ENCODE data around the gene CPAMD8.
A peak's percentile ranks its signal among the peaks of the same experiment; 100 is the strongest.
"Not testable (repeated sequence)": the region's sequence is repeated elsewhere in the genome, so short reads cannot be mapped to it uniquely, and the experiment has no call there.

The CPAMD8 gene

DNA sequence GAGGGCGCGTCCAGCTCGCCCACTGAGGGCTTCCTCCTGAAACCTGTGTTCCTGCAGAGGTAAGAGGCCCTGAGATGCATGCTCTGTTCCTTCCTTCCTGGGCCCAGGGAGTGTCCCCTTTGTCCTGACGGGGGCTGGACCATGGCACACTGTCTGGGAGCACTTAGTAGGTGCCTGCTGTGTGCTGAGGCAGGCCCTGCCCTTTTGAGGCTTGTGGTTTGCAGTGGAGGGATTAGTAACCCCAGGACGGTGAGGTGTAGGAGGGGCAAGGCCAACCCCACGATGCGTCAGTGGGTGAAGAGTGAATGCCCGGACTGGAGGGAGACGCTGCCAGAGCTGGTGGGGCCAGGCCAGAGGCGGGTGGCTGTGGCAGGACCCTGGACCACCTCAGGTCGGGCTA, 149.0 kb downstream of the CPAMD8 start:
- Histone ChIP-seq H3K4me1 (peaks cover 23 to 63% (median 58%) of the 10 kb centered on the region in 10 experiments), H3K4me2 (peak overlapping the region; percentile 73 to 95 (median 89)), H3K36me3 (peaks cover 70 to 87% (median 78%) of the 10 kb centered on the region in 11 experiments), H3K27ac (peak overlapping the region in 9 of 11 experiments; percentile 29 to 91 (median 78); a peak in 18 of 22 replicates), H3K9me3 (replicated peaks in 1 of 11) (peaks cover 28 to 37% (median 31%) of the 10 kb centered on the region in 11 experiments), H4K20me1 (peaks cover 5 to 64% (median 49%) of the 10 kb centered on the region in 11 experiments; a peak in 20 of 22 replicates), H3K27me3 (peaks cover 0 to 4% (median 0%) of the 10 kb centered on the region in 11 experiments; a peak in 1 of 22 replicates), H3K4me3 (peak overlapping the region in 6 of 10 experiments; percentile 3 to 31 (median 24); a peak in 4 of 20 replicates), H3K9ac (peak overlapping the region in 8 of 11 experiments; percentile 18 to 78 (median 64); a peak in 14 of 22 replicates)
- TF ChIP-seq Cebpa-rat (IDR thresholded peaks at IDR 0.05), result no peak

DNA sequence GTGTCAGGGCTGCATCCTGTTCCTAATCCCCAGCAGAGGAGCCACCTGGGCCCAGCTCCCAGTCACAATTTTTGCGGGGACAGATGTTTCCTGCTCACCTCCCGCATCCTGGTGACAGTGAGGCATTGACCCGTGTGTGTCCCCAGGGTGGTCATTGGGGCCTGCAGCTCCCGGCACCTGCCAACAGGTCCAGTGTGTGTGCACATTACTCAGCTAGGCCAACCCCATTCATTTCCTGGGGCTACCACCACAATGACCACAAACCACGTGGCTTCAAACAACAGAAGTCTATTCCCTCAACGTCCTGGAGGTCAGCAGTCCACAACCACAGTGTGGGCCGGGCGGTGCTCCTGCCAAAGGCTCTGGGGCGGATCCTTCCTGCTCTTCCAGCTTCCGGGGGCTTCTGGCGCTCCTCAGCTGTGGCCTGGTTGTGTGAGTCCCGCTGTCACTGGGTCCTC, 149.7 kb downstream of the CPAMD8 start:
- peak overlapping the region; percentile 73 to 95 (median 89) for H3K4me2 ChIP-seq
- H3K27ac ChIP-seq, result peak overlapping the region in 9 of 11 experiments; percentile 29 to 91 (median 78); a peak in 18 of 22 replicates
- peaks cover 70 to 87% (median 78%) of the 10 kb centered on the region in 11 experiments for H3K36me3 ChIP-seq
- H3K4me1 ChIP-seq, result peaks cover 23 to 63% (median 58%) of the 10 kb centered on the region in 10 experiments
- H3K9ac ChIP-seq, result peak overlapping the region in 8 of 11 experiments; percentile 18 to 78 (median 68); a peak in 15 of 22 replicates
- H3K27me3 ChIP-seq, result peaks cover 0 to 4% (median 0%) of the 10 kb centered on the region in 11 experiments; a peak in 1 of 22 replicates
- peak overlapping the region in 7 of 10 experiments; percentile 3 to 31 (median 20); a peak in 5 of 20 replicates for H3K4me3 ChIP-seq
- H3K9me3 ChIP-seq (replicated peaks in 1 of 11), result peaks cover 22 to 31% (median 24%) of the 10 kb centered on the region in 11 experiments
- 0 out of 22 replicates have a peak, but pooled peaks of 1 of the 11 experiments have one; percentile 6 for TF ChIP-seq Cebpa-rat (IDR thresholded peaks at IDR 0.05)
- peaks cover 5 to 65% (median 49%) of the 10 kb centered on the region in 11 experiments; a peak in 20 of 22 replicates for H4K20me1 ChIP-seq

DNA sequence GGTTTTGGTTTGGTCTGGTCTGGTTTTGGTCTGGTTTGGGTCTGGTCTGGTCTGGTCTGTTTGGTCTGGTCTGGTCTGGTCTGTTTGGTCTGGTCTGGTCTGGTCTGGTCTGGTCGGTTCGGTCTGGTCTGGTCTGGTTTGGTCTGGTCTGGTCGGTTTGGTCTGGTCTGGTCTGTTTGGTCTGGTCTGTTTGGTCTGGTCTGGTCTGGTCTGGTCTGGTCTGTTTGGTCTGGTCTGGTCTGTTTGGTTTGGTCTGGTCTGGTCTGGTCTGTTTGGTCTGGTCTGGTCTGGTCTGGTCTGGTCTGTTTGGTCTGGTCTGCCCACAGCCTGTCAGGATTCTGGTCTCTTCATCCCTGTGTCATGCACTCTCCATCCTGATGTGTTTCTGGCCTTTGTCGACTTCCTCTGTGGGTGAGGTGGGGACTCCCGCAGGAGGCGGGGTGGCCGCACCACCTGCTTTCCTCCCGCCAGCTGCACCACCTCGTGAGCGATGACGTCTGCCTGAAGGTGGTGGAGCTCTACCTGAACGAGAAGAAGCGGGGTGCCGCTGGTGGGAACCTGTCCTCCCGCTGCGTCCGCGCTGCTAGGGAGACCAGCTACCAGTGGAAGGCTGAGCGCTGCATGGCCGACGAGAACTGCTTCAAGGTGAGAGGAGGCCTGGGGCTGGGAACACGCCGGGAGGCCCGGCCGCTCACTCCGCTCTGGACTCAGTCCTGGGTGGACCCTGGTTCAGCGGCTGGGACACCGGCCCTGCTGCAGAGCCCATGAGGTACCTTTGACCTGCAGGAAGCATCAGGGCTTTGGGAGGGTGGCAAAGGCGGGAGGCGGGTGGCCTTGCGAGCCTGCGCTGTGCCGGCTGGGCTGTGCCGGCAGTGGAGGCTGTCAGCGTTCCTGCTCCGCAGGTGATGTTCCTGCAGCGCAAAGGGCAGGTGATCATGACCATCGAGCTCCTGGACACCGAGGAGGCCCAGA, 150.7 kb downstream of the CPAMD8 start:
- no peak for TF ChIP-seq Cebpa-rat (IDR thresholded peaks at IDR 0.05)
- peaks cover 70 to 87% (median 79%) of the 10 kb centered on the region in 11 experiments for H3K36me3 ChIP-seq

DNA sequence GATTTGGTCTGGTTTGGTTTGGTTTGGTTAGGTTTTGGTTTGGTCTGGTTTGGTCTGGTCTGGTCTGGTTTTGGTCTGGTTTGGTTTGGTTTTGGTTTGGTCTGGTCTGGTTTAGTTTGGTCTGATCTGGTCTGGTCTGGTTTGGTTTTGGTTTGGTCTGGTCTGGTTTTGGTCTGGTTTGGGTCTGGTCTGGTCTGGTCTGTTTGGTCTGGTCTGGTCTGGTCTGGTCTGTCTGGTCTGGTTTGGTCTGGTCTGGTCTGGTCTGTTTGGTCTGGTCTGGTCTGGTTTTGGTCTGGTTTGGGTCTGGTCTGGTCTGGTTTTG, 151.7 kb downstream of the CPAMD8 start:
- Histone ChIP-seq H3K9ac (peak overlapping the region in 3 of 11 experiments; percentile 40 to 76 (median 74); a peak in 5 of 22 replicates), H3K27ac (peak overlapping the region in 9 of 11 experiments; percentile 13 to 91 (median 78); a peak in 16 of 22 replicates), H3K4me2 (peak overlapping the region in 7 of 11 experiments; percentile 79 to 95 (median 89); a peak in 11 of 22 replicates), H4K20me1 (peaks cover 5 to 82% (median 56%) of the 10 kb centered on the region in 11 experiments; a peak in 20 of 22 replicates), H3K9me3 (replicated peaks in 1 of 11) (peaks cover 2 to 11% (median 4%) of the 10 kb centered on the region in 11 experiments; a peak in 19 of 22 replicates), H3K36me3 (peaks cover 70 to 87% (median 79%) of the 10 kb centered on the region in 11 experiments), H3K4me1 (peaks cover 23 to 63% (median 58%) of the 10 kb centered on the region in 10 experiments)
- not testable (repeated sequence) for H3K27me3 ChIP-seq, H3K4me3 ChIP-seq

More for the DNA sequence above, 150.7 kb downstream of the CPAMD8 start:
- Histone ChIP-seq H4K20me1 (peaks cover 5 to 76% (median 53%) of the 10 kb centered on the region in 11 experiments; a peak in 20 of 22 replicates), H3K4me3 (peak overlapping the region in 2 of 10 experiments; percentile 20 to 27; a peak in 1 of 20 replicates), H3K27me3 (peaks cover 0 to 4% (median 0%) of the 10 kb centered on the region in 11 experiments; a peak in 1 of 22 replicates), H3K9me3 (replicated peaks in 1 of 11) (peaks cover 11 to 20% (median 14%) of the 10 kb centered on the region in 11 experiments), H3K4me2 (peak overlapping the region; percentile 73 to 95 (median 89)), H3K9ac (peak overlapping the region in 8 of 11 experiments; percentile 18 to 78 (median 68); a peak in 13 of 22 replicates), H3K4me1 (peaks cover 23 to 63% (median 58%) of the 10 kb centered on the region in 10 experiments), H3K27ac (peak overlapping the region in 9 of 11 experiments; percentile 22 to 91 (median 78); a peak in 18 of 22 replicates)

DNA sequence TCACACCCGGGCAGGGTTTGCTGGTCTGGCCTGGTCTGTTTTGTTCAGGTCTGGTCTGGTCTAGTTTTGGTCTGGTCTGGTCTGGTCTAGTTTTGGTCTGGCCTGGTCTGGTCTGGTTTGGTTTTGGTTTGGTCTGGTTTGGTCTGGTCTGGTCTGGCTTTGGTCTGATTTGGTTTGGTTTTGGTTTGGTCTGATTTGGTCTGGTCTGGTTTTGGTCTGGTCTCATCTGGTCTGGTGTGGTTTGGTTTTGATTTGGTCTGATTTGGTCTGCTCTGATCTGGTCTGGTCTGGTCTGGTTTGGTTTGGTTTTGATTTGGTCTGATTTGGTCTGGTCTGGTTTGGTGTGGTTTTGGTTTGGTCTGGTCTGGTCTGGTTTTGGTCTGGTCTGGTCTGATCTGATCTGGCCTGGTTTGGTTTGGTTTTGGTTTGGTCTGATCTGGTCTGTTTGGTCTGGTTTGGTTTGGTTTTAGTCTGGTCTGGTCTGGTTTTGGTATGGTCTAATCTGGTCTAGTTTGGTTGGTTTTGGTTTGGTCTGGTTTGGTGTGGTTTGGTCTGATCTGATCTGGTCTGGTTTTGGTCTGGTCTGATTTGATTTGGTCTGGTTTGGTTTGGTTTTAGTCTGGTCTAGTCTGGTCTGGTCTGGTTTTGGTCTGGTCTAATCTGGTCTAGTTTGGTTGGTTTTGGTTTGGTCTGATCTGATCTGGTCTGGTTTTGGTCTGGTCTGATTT, 152.2 kb downstream of the CPAMD8 start:
- Histone ChIP-seq H3K9me3 (replicated peaks in 1 of 11) (peaks cover 0 to 6% (median 0%) of the 10 kb centered on the region in 11 experiments; a peak in 5 of 22 replicates), H4K20me1 (peaks cover 5 to 87% (median 60%) of the 10 kb centered on the region in 11 experiments; a peak in 20 of 22 replicates), H3K27me3 (peaks cover 0 to 4% (median 0%) of the 10 kb centered on the region in 11 experiments; a peak in 1 of 22 replicates), H3K36me3 (peaks cover 70 to 87% (median 79%) of the 10 kb centered on the region in 11 experiments), H3K4me1 (peaks cover 23 to 63% (median 58%) of the 10 kb centered on the region in 10 experiments), H3K4me2 (peak overlapping the region in 6 of 11 experiments; percentile 79 to 95 (median 88); a peak in 9 of 22 replicates), H3K9ac (peak overlapping the region in 4 of 11 experiments; percentile 2 to 76 (median 28); a peak in 5 of 22 replicates), H3K27ac (peak overlapping the region in 9 of 11 experiments; percentile 13 to 91 (median 78); a peak in 16 of 22 replicates), H3K4me3 (no peak overlapping the region)
- TF ChIP-seq Cebpa-rat (IDR thresholded peaks at IDR 0.05), result no peak

DNA sequence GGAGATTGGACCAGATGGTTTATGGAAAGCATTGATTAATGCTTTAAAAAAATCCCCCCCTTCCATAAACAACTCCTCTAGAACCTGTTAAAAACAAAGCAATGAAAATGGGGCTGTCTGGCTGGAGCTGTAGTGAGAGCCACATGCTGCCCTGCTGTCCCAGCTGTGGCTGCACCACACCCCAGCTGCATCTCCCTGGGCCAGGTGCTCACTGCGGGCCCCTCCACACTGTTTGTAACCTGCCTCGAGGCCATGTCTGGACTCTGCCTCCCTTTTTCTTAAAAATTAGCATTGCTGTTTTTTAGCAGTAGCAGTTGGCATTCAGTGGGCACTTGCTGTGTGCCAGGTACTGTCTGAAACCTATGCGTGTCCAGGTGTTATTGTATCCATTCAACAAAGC, 153.0 kb downstream of the CPAMD8 start:
- Histone ChIP-seq H3K27ac (peak overlapping the region in 6 of 11 experiments; percentile 35 to 91 (median 87); a peak in 10 of 22 replicates), H3K4me3 (no peak overlapping the region), H3K9me3 (replicated peaks in 1 of 11) (no peaks in the 10 kb centered on the region), H3K36me3 (peaks cover 70 to 87% (median 79%) of the 10 kb centered on the region in 11 experiments), H3K9ac (peak overlapping the region in 2 of 11 experiments; percentile 40 to 76; a peak in 3 of 22 replicates), H4K20me1 (peaks cover 5 to 92% (median 67%) of the 10 kb centered on the region in 11 experiments; a peak in 20 of 22 replicates), H3K27me3 (peaks cover 0 to 4% (median 0%) of the 10 kb centered on the region in 11 experiments; a peak in 1 of 22 replicates), H3K4me1 (peaks cover 23 to 59% (median 54%) of the 10 kb centered on the region in 10 experiments), H3K4me2 (peak overlapping the region in 5 of 11 experiments; percentile 5 to 95 (median 79); a peak in 8 of 22 replicates)
- no peak for TF ChIP-seq Cebpa-rat (IDR thresholded peaks at IDR 0.05)

DNA sequence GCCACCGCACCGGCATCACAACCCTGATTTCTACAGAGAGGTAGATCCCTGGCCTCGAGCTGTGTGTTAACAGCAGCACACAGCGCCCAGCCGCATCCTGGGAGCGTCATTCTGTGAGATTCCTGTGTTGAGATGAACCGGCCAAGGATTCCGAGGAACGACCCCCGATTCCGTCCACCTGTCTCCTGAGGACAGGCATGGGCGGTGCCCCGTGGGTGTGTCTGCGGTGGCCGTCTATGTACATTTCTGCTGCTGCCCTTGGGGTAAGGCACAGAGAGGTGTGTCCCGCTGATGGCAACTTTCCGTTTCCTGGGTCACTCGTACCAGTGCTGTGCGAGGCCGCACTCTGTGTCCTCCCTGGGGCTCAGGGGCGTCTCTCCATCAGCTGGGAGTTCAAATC, 153.9 kb downstream of the CPAMD8 start:
- no peak for TF ChIP-seq Cebpa-rat (IDR thresholded peaks at IDR 0.05)
- Histone ChIP-seq H3K4me1 (peaks cover 21 to 50% (median 46%) of the 10 kb centered on the region in 10 experiments), H4K20me1 (peaks cover 5 to 92% (median 66%) of the 10 kb centered on the region in 11 experiments; a peak in 20 of 22 replicates)

More for the DNA sequence above, 153.9 kb downstream of the CPAMD8 start:
- H3K27me3 ChIP-seq, result peaks cover 0 to 4% (median 0%) of the 10 kb centered on the region in 11 experiments; a peak in 1 of 22 replicates
- no peak overlapping the region for H3K4me2 ChIP-seq
- no peak overlapping the region for H3K4me3 ChIP-seq
- peak overlapping the region in 1 of 11 experiments; percentile 91; a peak in 2 of 22 replicates for H3K27ac ChIP-seq
- peaks cover 70 to 87% (median 79%) of the 10 kb centered on the region in 11 experiments for H3K36me3 ChIP-seq
- H3K9ac ChIP-seq, result no peak overlapping the region
- H3K9me3 ChIP-seq (replicated peaks in 1 of 11), result no peaks in the 10 kb centered on the region

All from BLaER1 treated with 17β-estradiol and CSF1 and Interleukin-3, amounts not matched to agents 10 nM and 100 nM (cell line).